Liver (tissue), 9 donors: ENCODE results near the gene SHANK2. TPM values are rescaled to one million over a fixed set of nuclear protein-coding genes. Genes with fewer than 3 reads are reported as not detected.

Experiments used
- DNase-seq: peaks from one replicate; pipeline ENCODE4 v3.0.0-alpha.2; 2017; ENCODE audit warnings: low spot score
- H3K27ac ChIP-seq, 2 donors: one replicate each; pipeline ENCODE4 v1.7.0; 2013; ENCODE audit warnings: inconsistent platforms in 2 of 2, low read length in 2 of 2, control low read depth in 1 of 2, low read depth in 1 of 2, mild to moderate bottlenecking in 1 of 2
- H3K27me3 ChIP-seq, 4 donors: one replicate each; pipeline versions ENCODE4 v1.6.1 to v1.7.0; 2013; ENCODE audit warnings: low read length in 3 of 4, inconsistent platforms in 1 of 4, mild to moderate bottlenecking in 1 of 4, moderate library complexity in 1 of 4; ENCODE audit not compliant: control insufficient read depth in 4 of 4, insufficient read depth in 4 of 4
- H3K36me3 ChIP-seq, 4 donors: one replicate each; pipeline versions ENCODE4 v1.6.1 to v1.7.0; 2013; ENCODE audit warnings: low read length in 3 of 4, mild to moderate bottlenecking in 3 of 4, low read depth in 1 of 4, moderate library complexity in 1 of 4; ENCODE audit not compliant: control insufficient read depth in 4 of 4, insufficient read depth in 3 of 4
- H3K4me1 ChIP-seq, 4 donors: one replicate each; pipeline versions ENCODE4 v1.6.1 to v1.7.0; 2013; ENCODE audit warnings: low read length in 3 of 4, mild to moderate bottlenecking in 3 of 4, moderate library complexity in 1 of 4; ENCODE audit not compliant: control insufficient read depth in 4 of 4, insufficient read depth in 4 of 4
- H3K4me3 ChIP-seq, 3 donors: one replicate each; pipeline versions ENCODE4 v1.6.1 to v1.7.0; 2013; ENCODE audit warnings: low read length in 3 of 3, control low read depth in 1 of 3, low read depth in 1 of 3, mild to moderate bottlenecking in 1 of 3
- H3K9ac ChIP-seq, 2 donors: one replicate each; pipeline ENCODE4 v1.7.0; 2013; ENCODE audit warnings: low read length in 2 of 2, mild to moderate bottlenecking in 2 of 2, moderate library complexity in 2 of 2, control low read depth in 1 of 2, low read depth in 1 of 2
- H3K9me3 ChIP-seq, 4 donors: one replicate each; pipeline versions ENCODE4 v1.6.1 to v1.7.0; 2013; ENCODE audit warnings: low read length in 3 of 4; ENCODE audit not compliant: control insufficient read depth in 4 of 4
- ATF3 ChIP-seq: IDR thresholded peaks from 2 replicates; pipeline ENCODE4 v1.6.1; 2016; ENCODE audit warnings: antibody characterized with exemption
- CTCF ChIP-seq: fragments of 150-350 bp; IDR thresholded peaks from 2 replicates; pipeline ENCODE4 v1.5.1; 2017; ENCODE audit warnings: improper control_type of control experiment, low read depth, low read length; ENCODE audit not compliant: missing input control
- EGR1 ChIP-seq, 2 donors: IDR thresholded peaks; 2 replicates each; pipeline ENCODE4 v1.6.1; 2016 to 2018; ENCODE audit warnings: antibody characterized with exemption in 2 of 2, low read depth in 2 of 2
- FOXA1 ChIP-seq: IDR thresholded peaks from 2 replicates; pipeline ENCODE4 v1.6.1; 2016; ENCODE audit warnings: antibody characterized with exemption
- FOXA2 ChIP-seq: IDR thresholded peaks from 2 replicates; pipeline ENCODE4 v1.6.1; 2016; ENCODE audit warnings: antibody characterized with exemption
- GABPA ChIP-seq, 2 donors: IDR thresholded peaks in 1 of 2; conservative IDR thresholded peaks in 1 of 2; 2 replicates each; pipeline ENCODE4 v1.6.1; 2016; ENCODE audit warnings: antibody characterized with exemption in 2 of 2, mild to moderate bottlenecking in 1 of 2, moderate library complexity in 1 of 2
- HNF4A ChIP-seq, 2 donors: conservative IDR thresholded peaks; 2 replicates each; pipeline ENCODE4 v1.6.1; 2016; ENCODE audit warnings: antibody characterized with exemption in 2 of 2, mild to moderate bottlenecking in 2 of 2
- HNF4G ChIP-seq: IDR thresholded peaks from 2 replicates; pipeline ENCODE4 v1.6.1; 2016; ENCODE audit warnings: antibody characterized with exemption
- JUND ChIP-seq, 2 donors: IDR thresholded peaks; 2 replicates each; pipeline ENCODE4 v1.6.1; 2016; ENCODE audit warnings: antibody characterized with exemption in 2 of 2
- NR2F2 ChIP-seq: IDR thresholded peaks from 2 replicates; pipeline ENCODE4 v1.6.1; 2016; ENCODE audit warnings: antibody characterized with exemption
- RAD21 ChIP-seq, 2 donors: IDR thresholded peaks; 2 replicates each; pipeline ENCODE4 v1.6.1; 2016; ENCODE audit warnings: antibody characterized with exemption in 2 of 2, mild to moderate bottlenecking in 2 of 2
- REST ChIP-seq: IDR thresholded peaks from 2 replicates; pipeline ENCODE4 v1.6.1; 2016; ENCODE audit warnings: antibody characterized with exemption, mild to moderate bottlenecking
- RXRA ChIP-seq, 2 donors: IDR thresholded peaks; 2 replicates each; pipeline ENCODE4 v1.6.1; 2017 to 2018; ENCODE audit warnings: antibody characterized with exemption in 2 of 2, mild to moderate bottlenecking in 1 of 2
- SP1 ChIP-seq: IDR thresholded peaks from 2 replicates; pipeline ENCODE4 v1.6.1; 2018; ENCODE audit warnings: antibody characterized with exemption, mild to moderate bottlenecking
- TAF1 ChIP-seq: conservative IDR thresholded peaks from 2 replicates; pipeline ENCODE4 v1.6.1; 2016; ENCODE audit warnings: antibody characterized with exemption, mild to moderate bottlenecking
- YY1 ChIP-seq: IDR thresholded peaks from 2 replicates; pipeline ENCODE4 v1.6.1; 2016; ENCODE audit warnings: antibody characterized with exemption, mild to moderate bottlenecking
- ZBTB33 ChIP-seq: IDR thresholded peaks from 2 replicates; pipeline ENCODE4 v1.6.1; 2016; ENCODE audit warnings: antibody characterized with exemption
- WGBS: extraction: QIAGEN DNeasy Blood & Tissue Kit; methylation state at CpG from one replicate; pipeline ENCODE4 v1.1.7; 2013; 5-methylcytosine and 5-hydroxymethylcytosine counted together
- polyA plus RNA-seq, 2 donors: library from polyadenylated mRNA; stranded (reverse) in 1 of 2; unstranded in 1 of 2; fragments of 200-250 nt in 1 of 2; fragments of >200 nt in 1 of 2; fragmentation: Nextera tagmentation in 1 of 2; extraction: Ambion mirVana in 1 of 2; gene quantifications; one replicate each; pipeline versions ENCODE4 v1.2.1 to v1.2.3, GENCODE V29; 2013 to 2015
- total RNA-seq, 2 donors: library from RNA; depleted of rRNA; stranded (reverse); fragments of >200 nt; gene quantifications; one replicate each; pipeline ENCODE4 v1.2.3, GENCODE V29; 2014
- donor health status: healthy.
- donor health status: healthy.
- donor health status: healthy.
- donor health status: healthy.
- donor health status: healthy.

Gene SHANK2
- total and polyA plus RNA-seq, 4 donors = 5.4 to 36.4 (median 12.4) TPM

GRCh38 chr11:71265559-71266092 lies 13.2 kb upstream of the SHANK2 start:
- TF ChIP-seq ZBTB33 = no peak
- TF ChIP-seq RXRA (IDR thresholded peaks at IDR 0.05) = no peak
- no peak for TF ChIP-seq REST
- no peak for TF ChIP-seq NR2F2
- H3K4me1 ChIP-seq = peaks cover 2 to 11% (median 7%) of the 10 kb centered on the region in 4 donors
- no peak for DNase-seq
- H3K27ac ChIP-seq = no peak overlapping the region
- 86% methylated on average over 18 of the region's 18 CpGs for WGBS
- no peak overlapping the region for H3K9ac ChIP-seq
- no peaks in the 10 kb centered on the region for H3K27me3 ChIP-seq
- no peak overlapping the region for H3K4me3 ChIP-seq
- H3K9me3 ChIP-seq = no peaks in the 10 kb centered on the region
- H3K36me3 ChIP-seq = no peaks in the 10 kb centered on the region

- Histone ChIP-seq H3K36me3 (no peaks in the 10 kb centered on the region), H3K27ac (no peak overlapping the region), H3K9me3 (peaks cover 0 to under 1% (median 0%) of the 10 kb centered on the region in 4 donors), H3K4me3 (no peak overlapping the region), H3K9ac (no peak overlapping the region), H3K4me1 (peaks cover 0 to under 1% (median under 1%) of the 10 kb centered on the region in 4 donors), H3K27me3 (no peaks in the 10 kb centered on the region)
- no peak for TF ChIP-seq YY1
- no peak for TF ChIP-seq EGR1 (IDR thresholded peaks at IDR 0.05; ENCODE audit: low read depth in 2 of 2)
- no peak for TF ChIP-seq REST
- no peak for TF ChIP-seq GABPA (IDR thresholded peaks at IDR 0.05 in 1 of 2, conservative IDR thresholded peaks at IDR 0.05 in 1 of 2)
- TF ChIP-seq SP1 = no peak
- TF ChIP-seq HNF4A (conservative IDR thresholded peaks at IDR 0.05) = no peak
- TF ChIP-seq FOXA2 = no peak
- TF ChIP-seq NR2F2 = no peak
- no peak for TF ChIP-seq JUND (IDR thresholded peaks at IDR 0.05)
- no peak for TF ChIP-seq HNF4G
- no peak for TF ChIP-seq RAD21 (IDR thresholded peaks at IDR 0.05)
- no peak for TF ChIP-seq TAF1
- no peak for TF ChIP-seq ZBTB33
- TF ChIP-seq ATF3 = no peak
- no peak for TF ChIP-seq RXRA (IDR thresholded peaks at IDR 0.05)
- TF ChIP-seq FOXA1 = no peak
- TF ChIP-seq CTCF = no peak
- no peak for DNase-seq
- WGBS = 79% methylated on average over 4 of the region's 4 CpGs
These were observed 11.0 kb upstream of the SHANK2 start for GRCh38 chr11:71263386-71263785.
